Measurements from ENCODE around the gene SERPINA10. TPM values are rescaled to one million over a fixed set of nuclear protein-coding genes. Genes with fewer than 3 reads are reported as not detected.
"Not testable (repeated sequence)": the region's sequence is repeated elsewhere in the genome, so short reads cannot be mapped to it uniquely, and the experiment has no call there.

SERPINA10 gene
- polyA plus RNA-seq, 3 donors: not detected

GRCh38 chr14:94278731-94279130 is 14.3 kb downstream of the SERPINA10 start:
- Mint-ChIP-seq H3K27ac (no peak overlapping the region), H3K27me3 (ENCODE audit: low read depth in 3 of 3) (peaks cover 0 to 4% (median 2%) of the 10 kb centered on the region in 3 donors), H3K9me3 (peaks cover 0 to 3% (median 0%) of the 10 kb centered on the region in 7 donors), H3K4me3 (no peak overlapping the region), H3K4me1 (no peaks in the 10 kb centered on the region), H3K36me3 (no peaks in the 10 kb centered on the region)
- Histone ChIP-seq H3K27me3 (ENCODE audit: control insufficient read depth in 2 of 2, insufficient read depth in 2 of 2, low read length in 2 of 2) (peaks cover 0 to 4% of the 10 kb centered on the region in 2 donors), H3K9me3 (replicated peaks in 1 of 2; ENCODE audit: control insufficient read depth in 1 of 2, insufficient read depth in 1 of 2, low read length in 2 of 2) (no peaks in the 10 kb centered on the region), H3K4me1 (ENCODE audit: control insufficient read depth in 1 of 2, insufficient read depth in 2 of 2, low read length in 2 of 2) (no peaks in the 10 kb centered on the region), H3K27ac (ENCODE audit: low read depth in 1 of 2, low read length in 2 of 2) (no peak overlapping the region), H3K9ac (ENCODE audit: insufficient read depth, low read length, poor library complexity, severe bottlenecking) (no peak overlapping the region), H3K4me2 (replicated peaks; ENCODE audit: extremely low read depth, low read length, poor library complexity, severe bottlenecking) (no peak overlapping the region), H3K4me3 (replicated peaks in 1 of 3; ENCODE audit: low read depth in 2 of 3, low read length in 3 of 3) (no peak overlapping the region), H4K20me1 (ENCODE audit: insufficient read depth, low read length) (no peaks in the 10 kb centered on the region), H3K79me2 (ENCODE audit: insufficient read depth, low read length) (no peaks in the 10 kb centered on the region), H2AFZ (ENCODE audit: insufficient read depth, low read depth, low read length, poor library complexity, severe bottlenecking) (no peak overlapping the region), H3K36me3 (replicated peaks in 1 of 2; ENCODE audit: control insufficient read depth in 1 of 2, insufficient read depth in 2 of 2, low read length in 2 of 2) (no peaks in the 10 kb centered on the region)
- no peak for DNase-seq
- intact Hi-C loops (cut with micrococcal nuclease): no loop called here
- no peak for TF ChIP-seq CTCF (IDR thresholded peaks at IDR 0.05)
- 71% methylated on average over 1 of the region's 2 CpGs for WGBS (ENCODE audit: insufficient coverage)

- H3K36me3 Mint-ChIP-seq; H2AFZ ChIP-seq (ENCODE audit: insufficient read depth, low read depth, low read length, poor library complexity, severe bottlenecking); DNase-seq; H3K27me3 Mint-ChIP-seq (ENCODE audit: low read depth in 3 of 3); H3K4me1 ChIP-seq (ENCODE audit: control insufficient read depth in 1 of 2, insufficient read depth in 2 of 2, low read length in 2 of 2); H3K4me1 Mint-ChIP-seq; H4K20me1 ChIP-seq (ENCODE audit: insufficient read depth, low read length); H3K9ac ChIP-seq (ENCODE audit: insufficient read depth, low read length, poor library complexity, severe bottlenecking); H3K27ac Mint-ChIP-seq; H3K4me3 Mint-ChIP-seq; H3K9me3 Mint-ChIP-seq; H3K4me2 ChIP-seq (replicated peaks; ENCODE audit: extremely low read depth, low read length, poor library complexity, severe bottlenecking); H3K27me3 ChIP-seq (ENCODE audit: control insufficient read depth in 2 of 2, insufficient read depth in 2 of 2, low read length in 2 of 2); H3K4me3 ChIP-seq (replicated peaks in 1 of 3; ENCODE audit: low read depth in 2 of 3, low read length in 3 of 3); H3K27ac ChIP-seq (ENCODE audit: low read depth in 1 of 2, low read length in 2 of 2); H3K79me2 ChIP-seq (ENCODE audit: insufficient read depth, low read length); intact Hi-C loops (cut with micrococcal nuclease); H3K9me3 ChIP-seq (replicated peaks in 1 of 2; ENCODE audit: control insufficient read depth in 1 of 2, insufficient read depth in 1 of 2, low read length in 2 of 2); H3K36me3 ChIP-seq (replicated peaks in 1 of 2; ENCODE audit: control insufficient read depth in 1 of 2, insufficient read depth in 2 of 2, low read length in 2 of 2): not testable (repeated sequence)
- WGBS (ENCODE audit: insufficient coverage): over 99% methylated on average over 9 of the region's 11 CpGs
These were observed 16.0 kb downstream of the SERPINA10 start for GRCh38 chr14:94276898-94277561.
